GM23338 (cell line): Measurements from ENCODE around the gene CALML3. TPM values are rescaled to one million over a fixed set of nuclear protein-coding genes. Genes with fewer than 3 reads are reported as not detected.

Experiments used
- ATAC-seq: fragments of 200-7000 bp; cut with Tn5 transposase; 3 replicates; pipeline ENCODE4 v1.9.1; 2020
- DNase-seq: peaks from one replicate; pipeline ENCODE4 v3.0.0-alpha.2; 2015; ENCODE audit warnings: low spot score
- H2AFZ ChIP-seq: fragments of 200-600 bp; sonication (generic); 2 replicates; pipeline ENCODE4 v1.8.0; 2016; ENCODE audit warnings: antibody characterized with exemption, mild to moderate bottlenecking, moderate library complexity
- H3F3A ChIP-seq: fragments of 200-600 bp; sonication (generic); replicated peaks from 2 replicates; pipeline ENCODE4 v1.8.0; 2017; ENCODE audit warnings: antibody characterized with exemption, mixed run types, low read depth
- H3K27ac ChIP-seq: fragments of 200-600 bp; sonication (generic); 2 replicates; pipeline ENCODE4 v1.6.1; 2016; ENCODE audit warnings: low read depth
- H3K27me3 ChIP-seq: fragments of 200-600 bp; sonication (generic); 2 replicates; pipeline ENCODE4 v1.8.0; 2016; ENCODE audit warnings: mild to moderate bottlenecking, mixed run types, moderate library complexity; ENCODE audit not compliant: insufficient read depth
- H3K36me3 ChIP-seq: fragments of 200-600 bp; sonication (generic); 2 replicates; pipeline ENCODE4 v1.8.0; 2016; ENCODE audit warnings: mild to moderate bottlenecking; ENCODE audit not compliant: insufficient read depth
- H3K4me1 ChIP-seq: fragments of 200-600 bp; sonication (generic); 2 replicates; pipeline ENCODE4 v1.8.0; 2016; ENCODE audit warnings: mild to moderate bottlenecking, moderate library complexity; ENCODE audit not compliant: insufficient read depth
- H3K4me2 ChIP-seq: fragments of 200-600 bp; sonication (generic); 2 replicates; pipeline ENCODE4 v1.7.1; 2017; ENCODE audit warnings: mixed run types
- H3K4me3 ChIP-seq: fragments of 200-600 bp; sonication (generic); 2 replicates; pipeline ENCODE4 v1.6.1; 2016; ENCODE audit warnings: mixed run types
- H3K79me2 ChIP-seq: fragments of 200-600 bp; sonication (generic); replicated peaks from 2 replicates; pipeline ENCODE4 v1.8.0; 2017; ENCODE audit warnings: mild to moderate bottlenecking; ENCODE audit not compliant: insufficient read depth
- H3K9me2 ChIP-seq: fragments of 200-600 bp; sonication (generic); 2 replicates; pipeline ENCODE4 v1.8.0; 2017; ENCODE audit not compliant: insufficient read depth
- H4K20me1 ChIP-seq: fragments of 200-600 bp; sonication (generic); replicated peaks from 2 replicates; pipeline ENCODE4 v1.8.0; 2017; ENCODE audit warnings: mild to moderate bottlenecking; ENCODE audit not compliant: insufficient read depth
- H3K27ac Mint-ChIP-seq: 2 replicates; pipeline ENCODE4 v1.8.0; 2020; ENCODE audit warnings: inconsistent platforms, mild to moderate bottlenecking, moderate library complexity, mixed read lengths
- H3K27me3 Mint-ChIP-seq: 3 replicates; pipeline ENCODE4 v1.8.0; 2022; ENCODE audit warnings: low read depth, mild to moderate bottlenecking, moderate library complexity, mixed read lengths, inconsistent platforms; ENCODE audit not compliant: insufficient read depth, poor library complexity
- H3K36me3 Mint-ChIP-seq: 3 replicates; pipeline ENCODE4 v1.8.0; 2021; ENCODE audit warnings: low read depth, mild to moderate bottlenecking, inconsistent platforms, moderate library complexity, mixed read lengths
- H3K4me1 Mint-ChIP-seq: 3 replicates; pipeline ENCODE4 v1.8.0; 2020; ENCODE audit warnings: mild to moderate bottlenecking, inconsistent platforms, mixed read lengths
- H3K4me3 Mint-ChIP-seq: 3 replicates; pipeline ENCODE4 v1.8.0; 2021; ENCODE audit warnings: moderate library complexity, mild to moderate bottlenecking, inconsistent platforms, mixed read lengths
- H3K9me3 Mint-ChIP-seq: 3 replicates; pipeline ENCODE4 v1.8.0; 2020; ENCODE audit warnings: moderate library complexity, mild to moderate bottlenecking, inconsistent platforms, mixed read lengths
- CREB1 ChIP-seq: fragments of 250-450 bp; sonication (Bioruptor Pico); IDR thresholded peaks from 2 replicates; pipeline ENCODE4 v1.5.0; 2020; ENCODE audit warnings: low read depth, mild to moderate bottlenecking, moderate library complexity
- CTCF ChIP-seq, 2 experiments: fragments of 200-600 bp in 1 of 2; sonication (generic) in 1 of 2; conservative IDR thresholded peaks; 2 replicates each; pipeline versions ENCODE4 v1.5.1 to v1.6.1; 2016 to 2017; ENCODE audit warnings: antibody characterized with exemption in 2 of 2, low read depth in 2 of 2, mild to moderate bottlenecking in 2 of 2, moderate library complexity in 1 of 2
- ETS1 ChIP-seq: IDR thresholded peaks from 2 replicates; pipeline ENCODE4 v1.6.1; 2016; ENCODE audit warnings: antibody characterized with exemption
- EZH2 ChIP-seq: fragments of 200-600 bp; sonication (generic); IDR thresholded peaks from one replicate; pipeline ENCODE4 v1.8.0; 2017; ENCODE audit warnings: antibody characterized with exemption, mild to moderate bottlenecking, low read depth; ENCODE audit not compliant: unreplicated experiment
- EZH2phosphoT487 ChIP-seq: fragments of 200-600 bp; sonication (generic); IDR thresholded peaks from one replicate; pipeline ENCODE4 v1.8.1; 2018; ENCODE audit warnings: antibody characterized with exemption; ENCODE audit not compliant: unreplicated experiment
- NANOG ChIP-seq: IDR thresholded peaks from 2 replicates; pipeline ENCODE4 v1.6.1; 2016; ENCODE audit warnings: antibody characterized with exemption, borderline replicate concordance
- POLR2AphosphoS5 ChIP-seq: IDR thresholded peaks from 2 replicates; pipeline ENCODE4 v1.6.1; 2016; ENCODE audit warnings: antibody characterized with exemption, low read depth
- REST ChIP-seq: IDR thresholded peaks from one replicate; pipeline ENCODE4 v1.6.1; 2018; ENCODE audit warnings: antibody characterized with exemption; ENCODE audit not compliant: unreplicated experiment
- STAT1 ChIP-seq: IDR thresholded peaks from one replicate; pipeline ENCODE4 v1.6.1; 2016; ENCODE audit warnings: antibody characterized with exemption; ENCODE audit not compliant: unreplicated experiment
- ZNF114 ChIP-seq: fragments of 250-450 bp; sonication (Bioruptor Pico); IDR thresholded peaks from 2 replicates; pipeline ENCODE4 v1.5.0; 2020; ENCODE audit warnings: mild to moderate bottlenecking, moderate library complexity
- ZNF331 ChIP-seq: fragments of 250-450 bp; sonication (Bioruptor Pico); IDR thresholded peaks from 2 replicates; pipeline ENCODE4 v1.5.0; 2020; ENCODE audit warnings: low read depth, mild to moderate bottlenecking, moderate library complexity
- polyA plus RNA-seq: library from polyadenylated mRNA; unstranded; fragments of >200 nt; fragmentation: Nextera tagmentation; extraction: Ambion mirVana; gene quantifications from 2 replicates; pipeline ENCODE4 v1.2.1, GENCODE V29; 2016
- total RNA-seq: library from RNA; depleted of rRNA; stranded (reverse); fragments of >200 nt; shearing (Covaris generic); gene quantifications from 2 replicates; pipeline ENCODE4 v1.2.3, GENCODE V29; 2014

CALML3 gene
- total and polyA plus RNA-seq, 2 experiments from 2014 or later: not detected

GRCh38 chr10:5553400-5554170 is 28.8 kb downstream of the CALML3 start:
- H3K36me3 ChIP-seq: no peaks in the 10 kb centered on the region
- Mint-ChIP-seq H3K4me3 (no peak overlapping the region), H3K27me3 (peaks cover 7% of the 10 kb centered on the region), H3K9me3 (no peaks in the 10 kb centered on the region), H3K4me1 (no peaks in the 10 kb centered on the region), H3K36me3 (no peaks in the 10 kb centered on the region), H3K27ac (no peak overlapping the region)
- TF ChIP-seq EZH2 (no peak), CREB1 (CRISPR knock-in tag) (no peak), REST (no peak), ZNF331 (CRISPR knock-in tag) (no peak), EZH2phosphoT487 (no peak), POLR2AphosphoS5 (no peak), ZNF114 (CRISPR knock-in tag) (no peak), NANOG (no peak)
- H3K79me2 ChIP-seq: no peaks in the 10 kb centered on the region
- no peak overlapping the region for H3K4me2 ChIP-seq
- H3K4me1 ChIP-seq: no peaks in the 10 kb centered on the region
- no peaks in the 10 kb centered on the region for H3K27me3 ChIP-seq
- no peaks in the 10 kb centered on the region for H4K20me1 ChIP-seq
- no peak overlapping the region for H3K27ac ChIP-seq
- DNase-seq (no peak), ATAC-seq (no peak)
- no peaks in the 10 kb centered on the region; the same call in 1 of the 2 replicates for H3K9me2 ChIP-seq
- H3K4me3 ChIP-seq: no peak overlapping the region
- no peak overlapping the region for H2AFZ ChIP-seq
- no peaks in the 10 kb centered on the region for H3F3A ChIP-seq

- Histone ChIP-seq H4K20me1 (no peaks in the 10 kb centered on the region), H3K27me3 (no peaks in the 10 kb centered on the region), H2AFZ (no peak overlapping the region; the same call in 1 of the 2 replicates), H3K4me3 (no peak overlapping the region), H3F3A (no peaks in the 10 kb centered on the region), H3K4me2 (no peak overlapping the region), H3K36me3 (no peaks in the 10 kb centered on the region), H3K27ac (no peak overlapping the region), H3K4me1 (peaks cover under 1% of the 10 kb centered on the region; the same call in 1 of the 2 replicates), H3K9me2 (no peaks in the 10 kb centered on the region; the same call in 1 of the 2 replicates), H3K79me2 (no peaks in the 10 kb centered on the region)
- DNase-seq (no peak), ATAC-seq (no peak)
- no peak overlapping the region for H3K27ac Mint-ChIP-seq
- H3K4me1 Mint-ChIP-seq: peaks cover 6% of the 10 kb centered on the region
- H3K9me3 Mint-ChIP-seq: no peaks in the 10 kb centered on the region
- no peak overlapping the region for H3K4me3 Mint-ChIP-seq
- H3K27me3 Mint-ChIP-seq: peaks cover 7% of the 10 kb centered on the region
- H3K36me3 Mint-ChIP-seq: no peaks in the 10 kb centered on the region; the same call in 2 of the 3 replicates
- TF ChIP-seq ZNF114 (CRISPR knock-in tag) (no peak), CTCF (conservative IDR thresholded peaks at IDR 0.05; ENCODE audit: low read depth in 2 of 2) (no peak), ETS1 (no peak), STAT1 (no peak), EZH2phosphoT487 (no peak), EZH2 (no peak)
Measured at GRCh38 chr10:5555021-5555510, 30.3 kb downstream of the CALML3 start.
